Adrenal gland (tissue), 5 donors: ENCODE data around the gene DLG4.

Experiments
- CTCF ChIP-seq, 6 experiments: fragments of 450-650 bp in 4 of 6; fragments of 200-600 bp in 2 of 6; sonication (generic) in 1 of 6; IDR thresholded peaks; 1 replicate in 5 of 6; 2 replicates in 1 of 6; pipeline versions ENCODE4 v1.5.1 to v1.8.0; 2016 to 2021; ENCODE audit warnings: antibody characterized with exemption in 6 of 6, mild to moderate bottlenecking in 2 of 6, moderate library complexity in 1 of 6
- POLR2A ChIP-seq, 2 donors: fragments of 450-650 bp; IDR thresholded peaks; one replicate each; pipeline ENCODE4 v1.6.1; 2017; ENCODE audit warnings: antibody characterized with exemption in 2 of 2, mild to moderate bottlenecking in 2 of 2, moderate library complexity in 1 of 2
- donor health status: DM: no; HTN: no; CAD: no.

GRCh38 chr17:7177954-7178477 lies 41.6 kb downstream of the DLG4 start:
- no peak for TF ChIP-seq POLR2A (IDR thresholded peaks at IDR 0.05)
- TF ChIP-seq CTCF (IDR thresholded peaks at IDR 0.05) = no peak
